A549 treated with CpdA at 1 μM for 4 hours (cell line): ENCODE data around the gene TBC1D13. TPM values are rescaled to one million over a fixed set of nuclear protein-coding genes. Genes with fewer than 3 reads are reported as not detected.

Source experiments
- total RNA-seq: library from RNA; stranded (reverse); fragments of 200-300 nt; extraction: Qiagen RNA extraction; gene quantifications from 5 replicates; pipeline ENCODE4 v1.2.3, GENCODE V29; 2022; ENCODE audit warnings: low read depth

Gene TBC1D13
- 18.3 to 23.3 TPM (median 21.4 TPM) in 5 replicates for total RNA-seq

DNA sequence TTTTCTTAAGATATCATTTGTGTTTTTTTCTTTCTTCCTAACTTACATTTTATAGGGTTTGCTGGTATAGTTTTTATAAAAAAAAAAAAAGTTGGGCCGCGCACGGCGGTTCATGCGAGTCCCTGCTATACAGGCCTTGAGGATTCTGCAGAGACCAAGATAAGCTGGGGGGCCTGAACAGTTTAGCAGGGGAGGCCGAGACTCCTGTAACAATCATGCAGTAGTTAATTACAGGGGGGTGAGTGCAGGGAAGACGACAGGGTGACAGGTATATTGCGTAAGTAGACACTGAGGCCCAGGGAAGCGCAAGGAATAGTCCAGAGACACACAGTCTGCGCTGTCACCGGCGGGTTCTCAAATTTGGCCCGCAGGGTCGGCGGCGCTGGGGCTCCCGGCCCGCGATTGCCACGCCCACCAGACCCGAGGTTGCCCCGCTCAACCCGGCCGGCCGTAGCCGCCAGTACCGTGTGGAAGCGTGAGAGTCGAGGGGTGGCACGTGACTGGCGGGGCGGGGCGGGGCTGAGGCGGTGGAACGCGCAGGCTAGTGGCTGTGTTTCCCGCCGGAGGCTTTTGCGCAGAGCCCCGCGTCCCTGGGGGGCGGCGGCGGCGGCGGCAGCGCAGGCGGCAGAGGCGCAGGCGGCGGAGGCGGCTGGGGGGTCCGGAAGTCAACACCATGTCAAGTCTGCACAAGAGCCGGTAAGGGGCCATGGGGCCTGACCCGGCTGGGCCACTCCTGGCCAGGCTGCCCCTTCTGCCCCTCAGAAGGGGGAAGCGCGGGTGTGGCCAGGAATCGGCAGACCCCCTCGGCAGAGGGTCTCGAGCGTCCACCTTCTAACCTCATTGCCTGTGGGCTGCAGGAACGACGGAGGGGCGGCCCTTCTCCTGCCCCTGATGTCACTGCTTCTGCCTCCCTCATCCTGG lies at the start of gene TBC1D13:
TSS of gene TBC1D13 (plus strand) at position 573 of the 921 bp plus-strand sequence. CDS start at position 674, 101 bp downstream.

DNA sequence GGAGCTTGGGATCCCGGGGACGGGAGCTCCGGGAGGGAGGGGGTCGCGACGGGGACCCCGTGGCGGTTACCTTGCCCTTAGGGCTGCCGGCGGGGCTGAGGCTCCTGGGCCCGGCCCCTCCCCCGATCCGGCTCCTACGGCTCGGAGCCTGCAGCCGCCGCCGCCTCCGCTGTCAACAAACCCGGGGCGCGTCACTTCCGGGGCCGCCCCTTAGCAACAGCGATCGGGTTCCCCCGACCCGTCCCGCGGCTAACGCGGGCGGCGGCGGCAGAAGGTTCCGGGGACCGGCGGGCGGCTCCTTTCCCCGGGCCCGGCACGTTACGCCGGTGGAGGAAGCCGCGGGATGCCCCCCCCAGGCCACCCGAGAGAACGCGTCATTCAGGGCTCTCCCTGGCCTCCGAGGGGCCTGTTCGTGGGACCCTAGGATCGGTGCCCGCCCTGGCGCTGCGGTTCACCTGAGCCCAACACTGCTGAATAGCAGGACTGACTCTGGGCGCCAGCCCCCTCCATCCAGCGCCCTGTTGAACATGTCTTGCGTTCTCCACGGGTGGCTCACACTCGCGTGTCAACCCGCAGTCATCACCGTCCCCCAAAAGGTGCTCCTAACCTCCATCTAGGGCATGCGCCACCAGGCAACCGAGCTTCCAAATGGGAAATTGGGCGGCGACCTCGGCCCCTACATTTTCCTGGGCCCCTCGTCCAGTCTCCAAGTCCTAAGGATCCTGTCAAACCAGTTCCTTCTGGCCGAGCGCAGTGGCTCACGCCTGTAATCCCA lies 15.1 kb upstream of the TBC1D13 start, which contains the start of gene ZER1:
TSS of gene ZER1 (minus strand) at position 183 of the 775 bp plus-strand sequence. CDS start 16,362 bp downstream, outside the sequence.

GRCh38 chr9:128818099-128818838 lies 31.2 kb downstream of the TBC1D13 start, which contains the start of gene ENDOG:
ENDOG (plus strand) TSS chr9:128818500; CDS start chr9:128818685, 185 bp downstream.

GRCh38 chr9:128829477-128830251 lies 42.6 kb downstream of the TBC1D13 start, which contains the start of gene SPOUT1:
SPOUT1 (minus strand) TSS chr9:128829794; CDS start chr9:128829780, 14 bp downstream.

Other genes with a start within 250 kb of the TBC1D13 start
- 137 to 150 TPM (median 142 TPM) in 5 replicates for gene SPTAN1, start 234.7 kb upstream of the TBC1D13 start, total RNA-seq
- gene DYNC2I2, start 130.4 kb upstream of the TBC1D13 start, total RNA-seq: 98.4 to 143 TPM (median 130 TPM) in 5 replicates
- gene SET, start 98.0 kb upstream of the TBC1D13 start, total RNA-seq: 408 to 577 TPM (median 430 TPM) in 5 replicates
- gene PKN3, start 84.8 kb upstream of the TBC1D13 start, total RNA-seq: 11.7 to 17.4 TPM (median 14.6 TPM) in 5 replicates
- gene ZDHHC12, start 63.1 kb upstream of the TBC1D13 start, total RNA-seq: 60.2 to 92.8 TPM (median 83.7 TPM) in 5 replicates
- 14.7 to 17.0 TPM (median 15.1 TPM) in 5 replicates for gene ZER1, start 15.3 kb upstream of the TBC1D13 start, total RNA-seq
- gene ENDOG, start 31.2 kb downstream of the TBC1D13 start, total RNA-seq: 13.5 to 31.4 TPM (median 28.3 TPM) in 5 replicates
- 26.3 to 46.9 TPM (median 37.4 TPM) in 5 replicates for gene SPOUT1, start 42.5 kb downstream of the TBC1D13 start, total RNA-seq
- 7.7 to 8.8 TPM (median 8.1 TPM) in 5 replicates for gene KYAT1, start 94.7 kb downstream of the TBC1D13 start, total RNA-seq
- gene LRRC8A, start 94.9 kb downstream of the TBC1D13 start, total RNA-seq: 36.1 to 43.2 TPM (median 42.1 TPM) in 5 replicates
- gene PHYHD1, start 133.7 kb downstream of the TBC1D13 start, total RNA-seq: 0.13 TPM in 1 of 5 replicates, not detected in the others
- 28.0 to 38.9 TPM (median 36.5 TPM) in 5 replicates for gene DOLK, start 160.3 kb downstream of the TBC1D13 start, total RNA-seq
- 38.0 to 41.3 TPM (median 39.8 TPM) in 5 replicates for gene NUP188, start 160.4 kb downstream of the TBC1D13 start, total RNA-seq
- 34.4 to 53.8 TPM (median 47.7 TPM) in 5 replicates for gene SH3GLB2, start 241.1 kb downstream of the TBC1D13 start, total RNA-seq
- 11.7 to 15.6 TPM (median 13.5 TPM) in 5 replicates for gene MIGA2, start 249.4 kb downstream of the TBC1D13 start, total RNA-seq